Calu3 (cell line): ENCODE measurements around the gene ZNF75A. TPM values are rescaled to one million over a fixed set of nuclear protein-coding genes. Genes with fewer than 3 reads are reported as not detected.
A peak's percentile ranks its signal among the peaks of the same experiment; 100 is the strongest.

ENCODE experiments used
- BruUV-seq: library from RNA; stranded (reverse); fragments of 400-500 nt; replicated peaks from 2 replicates; lab custom pipeline; 2021; lab: Mats Ljungman, UMichigan
- CTCF ChIA-PET: fragments of 300-600 bp; sonication (Branson Sonifier 250); formaldehyde crosslinking; loops from one replicate; lab custom pipeline; 2022; ENCODE audit warnings: antibody characterized with exemption; lab: Charles Lee
- DNase-seq: peaks from one replicate; pipeline ENCODE4 v3.0.0; 2022
- H3K27ac Mint-ChIP-seq: one replicate; pipeline ENCODE4 v1.8.0; 2022; ENCODE audit warnings: mixed read lengths; ENCODE audit not compliant: unreplicated experiment
- H3K27me3 Mint-ChIP-seq: one replicate; pipeline ENCODE4 v1.8.0; 2022; ENCODE audit warnings: mixed read lengths; ENCODE audit not compliant: unreplicated experiment
- H3K36me3 Mint-ChIP-seq: one replicate; pipeline ENCODE4 v1.8.0; 2022; ENCODE audit warnings: mild to moderate bottlenecking, moderate library complexity, mixed read lengths; ENCODE audit not compliant: insufficient read depth, unreplicated experiment
- H3K4me1 Mint-ChIP-seq: one replicate; pipeline ENCODE4 v1.8.0; 2022; ENCODE audit warnings: mild to moderate bottlenecking, low read depth, mixed read lengths; ENCODE audit not compliant: unreplicated experiment
- H3K4me3 Mint-ChIP-seq: one replicate; pipeline ENCODE4 v1.8.0; 2022; ENCODE audit warnings: mild to moderate bottlenecking, low read depth, moderate library complexity, mixed read lengths; ENCODE audit not compliant: unreplicated experiment
- H3K9me3 Mint-ChIP-seq: one replicate; pipeline ENCODE4 v1.8.0; 2022; ENCODE audit warnings: low read depth, mixed read lengths; ENCODE audit not compliant: unreplicated experiment
- CTCF ChIP-seq: fragments of 200-600 bp; IDR thresholded peaks from one replicate; pipeline ENCODE4 v1.8.0; 2022; ENCODE audit warnings: antibody characterized with exemption; ENCODE audit not compliant: unreplicated experiment
- intact Hi-C: fragments of 100-400 bp; cut with micrococcal nuclease; formaldehyde crosslinking; loops from one replicate; pipeline ENCODE4 v1.10.0; 2022; ENCODE audit not compliant: unreplicated experiment
- total RNA-seq: library from RNA; stranded (reverse); gene quantifications from 2 replicates; pipeline ENCODE4 v1.2.3, GENCODE V29; 2022

ZNF75A gene
- total RNA-seq, 1 experiment from 2014 or later: 46.8 TPM

DNA sequence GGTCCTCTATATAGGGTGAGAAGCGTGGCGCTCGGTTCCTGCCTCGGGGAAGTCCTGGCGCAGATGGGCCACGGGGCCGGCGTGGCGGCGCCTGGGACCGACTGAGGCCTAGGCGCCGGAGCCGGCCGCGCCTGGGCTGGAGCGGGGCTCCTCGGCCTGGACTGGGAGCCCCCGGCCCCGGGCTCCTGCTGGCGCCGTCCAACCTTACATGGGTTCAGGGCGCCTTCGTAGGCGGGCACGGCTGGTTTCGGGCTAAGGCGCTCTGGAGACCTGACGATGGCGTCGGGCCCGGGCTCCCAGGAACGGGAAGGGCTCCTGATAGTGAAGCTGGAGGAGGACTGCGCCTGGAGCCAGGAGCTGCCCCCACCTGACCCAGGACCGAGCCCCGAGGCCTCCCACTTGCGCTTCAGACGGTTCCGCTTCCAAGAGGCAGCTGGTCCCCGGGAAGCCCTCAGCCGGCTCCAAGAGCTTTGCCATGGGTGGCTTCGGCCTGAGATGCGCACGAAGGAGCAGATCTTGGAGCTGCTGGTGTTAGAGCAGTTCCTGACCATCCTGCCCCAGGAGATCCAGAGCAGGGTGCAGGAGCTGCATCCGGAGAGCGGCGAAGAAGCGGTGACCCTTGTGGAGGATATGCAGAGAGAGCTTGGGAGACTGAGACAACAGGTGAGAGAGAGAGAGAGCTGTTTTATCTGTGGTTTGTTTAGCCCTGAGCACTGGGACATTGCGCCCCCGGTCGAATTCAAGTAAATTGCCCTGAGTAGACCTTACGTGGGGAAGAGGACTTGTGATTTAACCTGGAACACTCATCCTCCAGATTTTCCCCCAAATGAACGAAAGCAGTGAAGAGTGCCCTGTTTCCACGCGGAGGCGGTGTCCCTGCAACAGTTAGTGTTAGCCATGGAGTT is 21.5 kb upstream of the ZNF75A start:
- intact Hi-C loops: loop anchor here (10.0 kb wide), 1 partner anchor 221 kb away; the partner anchor contains the start of gene CLUAP1
- H3K9me3 Mint-ChIP-seq: no peaks in the 10 kb centered on the region
- no peak for TF ChIP-seq CTCF
- CTCF ChIA-PET: interaction anchor here (1.3 kb wide), 2 partner anchors 17 to 40 kb away, joined by 5 read pairs; no protein-coding TSS in a partner anchor
- H3K27ac Mint-ChIP-seq: peak overlapping the region; percentile 95
- H3K4me3 Mint-ChIP-seq: peak overlapping the region; percentile 90
- BruUV-seq: TSS peak; percentile 33
- DNase-seq: no peak
- H3K4me1 Mint-ChIP-seq: peaks cover 10% of the 10 kb centered on the region
- peaks cover 2% of the 10 kb centered on the region for H3K27me3 Mint-ChIP-seq
- peaks cover 67% of the 10 kb centered on the region for H3K36me3 Mint-ChIP-seq

- TF ChIP-seq CTCF: no peak
- Mint-ChIP-seq H3K4me3 (peak overlapping the region; percentile 90), H3K27ac (no peak overlapping the region), H3K27me3 (no peaks in the 10 kb centered on the region), H3K4me1 (peaks cover 10% of the 10 kb centered on the region), H3K36me3 (peaks cover 80% of the 10 kb centered on the region), H3K9me3 (no peaks in the 10 kb centered on the region)
- no TSS peak for BruUV-seq
- CTCF ChIA-PET: no interaction called here
- DNase-seq: no peak
- intact Hi-C loops: loop anchor here (10.0 kb wide), 1 partner anchor 220 kb away; the partner anchor contains the start of gene CLUAP1
Observed at GRCh38 chr16:3285131-3285530, 20.2 kb upstream of the ZNF75A start.

DNA sequence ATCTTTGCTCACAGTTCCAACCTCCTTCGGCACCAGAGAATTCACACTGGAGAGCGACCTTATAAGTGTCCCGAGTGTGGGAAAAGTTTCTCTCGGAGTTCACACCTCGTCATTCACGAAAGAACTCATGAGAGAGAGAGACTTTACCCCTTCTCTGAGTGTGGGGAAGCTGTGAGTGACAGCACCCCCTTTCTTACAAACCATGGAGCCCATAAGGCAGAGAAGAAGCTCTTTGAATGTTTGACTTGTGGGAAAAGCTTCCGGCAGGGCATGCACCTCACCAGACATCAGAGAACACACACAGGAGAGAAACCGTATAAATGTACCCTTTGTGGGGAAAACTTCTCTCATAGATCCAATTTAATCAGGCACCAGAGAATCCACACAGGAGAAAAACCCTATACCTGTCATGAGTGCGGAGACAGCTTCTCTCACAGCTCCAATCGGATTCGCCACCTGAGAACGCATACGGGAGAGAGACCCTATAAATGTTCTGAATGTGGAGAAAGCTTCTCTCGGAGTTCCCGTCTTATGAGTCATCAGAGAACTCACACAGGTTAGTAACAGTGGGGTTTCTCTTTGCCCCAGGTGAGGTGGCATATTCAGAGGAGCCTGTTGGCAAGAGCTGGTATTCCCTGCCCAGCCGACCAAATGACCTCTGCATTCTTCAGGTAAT is 15.2 kb upstream of the ZNF75A start:
- no peak overlapping the region for H3K27ac Mint-ChIP-seq
- H3K4me3 Mint-ChIP-seq: peak overlapping the region; percentile 12
- H3K9me3 Mint-ChIP-seq: peaks cover 10% of the 10 kb centered on the region
- intact Hi-C loops: loop anchor here (10.0 kb wide), 1 partner anchor 215 kb away; the partner anchor contains the start of gene CLUAP1
- no peaks in the 10 kb centered on the region for H3K27me3 Mint-ChIP-seq
- H3K4me1 Mint-ChIP-seq: no peaks in the 10 kb centered on the region
- TF ChIP-seq CTCF: no peak
- CTCF ChIA-PET: no interaction called here
- no TSS peak for BruUV-seq
- peaks cover 88% of the 10 kb centered on the region for H3K36me3 Mint-ChIP-seq
- no peak for DNase-seq

- Mint-ChIP-seq H3K9me3 (peaks cover 21% of the 10 kb centered on the region), H3K4me3 (no peak overlapping the region), H3K4me1 (no peaks in the 10 kb centered on the region), H3K27ac (no peak overlapping the region), H3K27me3 (no peaks in the 10 kb centered on the region), H3K36me3 (peaks cover 84% of the 10 kb centered on the region)
- intact Hi-C loops: no loop called here
- BruUV-seq: no TSS peak
- CTCF ChIA-PET: no interaction called here
- TF ChIP-seq CTCF: no peak
- no peak for DNase-seq
Observed at GRCh38 chr16:3292604-3293003, 12.7 kb upstream of the ZNF75A start.
